Neural progenitor cell (in vitro differentiated cells): ENCODE data around the gene INTS11. TPM values are rescaled to one million over a fixed set of nuclear protein-coding genes. Genes with fewer than 3 reads are reported as not detected.

ENCODE experiments used
- DNase-seq: peaks from one replicate; pipeline ENCODE4 v3.0.0-alpha.2; 2016; ENCODE audit warnings: low spot score
- H2AFZ ChIP-seq: fragments of 200-600 bp; sonication (generic); replicated peaks from 2 replicates; pipeline ENCODE4 v1.6.1; 2016; ENCODE audit warnings: antibody characterized with exemption
- H3F3A ChIP-seq: fragments of 200-600 bp; sonication (generic); 2 replicates; pipeline ENCODE4 v1.6.1; 2016; ENCODE audit warnings: antibody characterized with exemption, low read depth
- H3K27ac ChIP-seq: fragments of 200-600 bp; sonication (generic); 2 replicates; pipeline ENCODE4 v1.5.1; 2016; ENCODE audit warnings: mild to moderate bottlenecking
- H3K27me3 ChIP-seq: fragments of 200-600 bp; sonication (generic); 2 replicates; pipeline ENCODE4 v1.6.1; 2016; ENCODE audit warnings: mild to moderate bottlenecking, moderate library complexity
- H3K36me3 ChIP-seq: fragments of 200-600 bp; sonication (generic); 2 replicates; pipeline ENCODE4 v1.5.1; 2016
- H3K4me1 ChIP-seq: fragments of 200-600 bp; sonication (generic); 2 replicates; pipeline ENCODE4 v1.6.1; 2016; ENCODE audit warnings: mixed run types
- H3K4me2 ChIP-seq: fragments of 200-600 bp; sonication (generic); 2 replicates; pipeline ENCODE4 v1.6.1; 2016
- H3K4me3 ChIP-seq: fragments of 200-600 bp; sonication (generic); 2 replicates; pipeline ENCODE4 v1.5.1; 2016
- H3K79me2 ChIP-seq: fragments of 200-600 bp; sonication (generic); 2 replicates; pipeline ENCODE4 v1.6.1; 2016; ENCODE audit warnings: low read depth
- H3K9ac ChIP-seq: fragments of 200-600 bp; sonication (generic); 2 replicates; pipeline ENCODE4 v1.6.1; 2016
- H3K9me3 ChIP-seq: fragments of 200-600 bp; sonication (generic); 2 replicates; pipeline ENCODE4 v1.5.1; 2016; ENCODE audit warnings: low read depth
- H4K20me1 ChIP-seq: fragments of 200-600 bp; sonication (generic); 2 replicates; pipeline ENCODE4 v1.6.1; 2016; ENCODE audit warnings: low read depth
- H3K27ac Mint-ChIP-seq: 3 replicates; pipeline ENCODE4 v1.8.0; 2021; ENCODE audit warnings: mixed read lengths
- H3K27me3 Mint-ChIP-seq: 2 replicates; pipeline ENCODE4 v1.8.0; 2022; ENCODE audit warnings: low read depth, mild to moderate bottlenecking, inconsistent platforms, moderate library complexity, mixed read lengths; ENCODE audit not compliant: insufficient read depth
- H3K36me3 Mint-ChIP-seq: 3 replicates; pipeline ENCODE4 v1.8.0; 2021; ENCODE audit warnings: mixed read lengths
- H3K4me1 Mint-ChIP-seq: 3 replicates; pipeline ENCODE4 v1.8.0; 2021; ENCODE audit warnings: mixed read lengths
- H3K4me3 Mint-ChIP-seq: 3 replicates; pipeline ENCODE4 v1.8.0; 2021; ENCODE audit warnings: mild to moderate bottlenecking, moderate library complexity, mixed read lengths
- H3K9me3 Mint-ChIP-seq: 3 replicates; pipeline ENCODE4 v1.8.0; 2020; ENCODE audit warnings: mixed read lengths
- CTCF ChIP-seq: fragments of 200-600 bp; sonication (generic); IDR thresholded peaks from 2 replicates; pipeline ENCODE4 v1.5.1; 2017; ENCODE audit warnings: antibody characterized with exemption, mild to moderate bottlenecking
- EZH2 ChIP-seq: fragments of 200-600 bp; sonication (generic); IDR thresholded peaks from 2 replicates; pipeline ENCODE4 v1.6.1; 2017; ENCODE audit warnings: antibody characterized with exemption, mild to moderate bottlenecking, moderate library complexity
- EZH2phosphoT487 ChIP-seq: fragments of 200-600 bp; sonication (generic); IDR thresholded peaks from 2 replicates; pipeline ENCODE4 v1.6.1; 2017; ENCODE audit warnings: antibody characterized with exemption
- total RNA-seq: library from RNA; depleted of rRNA; stranded (reverse); fragments of >200 nt; gene quantifications from 2 replicates; pipeline ENCODE4 v1.2.3, GENCODE V29; 2015; ENCODE audit warnings: low replicate concordance

INTS11 gene
- total RNA-seq, 1 donor from 2014 or later: 62.4 TPM

- DNase-seq: no peak
- Histone ChIP-seq H3K9ac (no peak overlapping the region), H3K79me2 (no peaks in the 10 kb centered on the region), H3K9me3 (no peaks in the 10 kb centered on the region), H4K20me1 (no peaks in the 10 kb centered on the region), H3K27me3 (no peaks in the 10 kb centered on the region), H3K4me2 (no peak overlapping the region), H3F3A (peaks cover 10% of the 10 kb centered on the region), H3K27ac (no peak overlapping the region), H3K4me3 (no peak overlapping the region), H3K36me3 (no peaks in the 10 kb centered on the region), H3K4me1 (no peaks in the 10 kb centered on the region), H2AFZ (no peak overlapping the region)
- H3K4me3 Mint-ChIP-seq: no peak overlapping the region
- no peaks in the 10 kb centered on the region for H3K9me3 Mint-ChIP-seq
- H3K4me1 Mint-ChIP-seq: peaks cover 11% of the 10 kb centered on the region
- no peaks in the 10 kb centered on the region for H3K36me3 Mint-ChIP-seq
- H3K27me3 Mint-ChIP-seq: peaks cover 5% of the 10 kb centered on the region
- no peak for TF ChIP-seq EZH2
- no peak for TF ChIP-seq EZH2phosphoT487
- no peak for TF ChIP-seq CTCF
- H3K27ac Mint-ChIP-seq: no peak overlapping the region
Measured at GRCh38 chr1:1285611-1286311, 38.7 kb downstream of the INTS11 start.

GRCh38 chr1:1285102-1285571 lies 39.3 kb downstream of the INTS11 start:
- no peak overlapping the region for H3K27ac ChIP-seq
- H3K36me3 Mint-ChIP-seq: no peaks in the 10 kb centered on the region
- H3K36me3 ChIP-seq: no peaks in the 10 kb centered on the region
- no peak overlapping the region for H3K4me2 ChIP-seq
- H3K4me3 Mint-ChIP-seq: no peak overlapping the region
- peaks cover 10% of the 10 kb centered on the region for H3F3A ChIP-seq
- peaks cover 5% of the 10 kb centered on the region for H3K27me3 Mint-ChIP-seq
- H2AFZ ChIP-seq: no peak overlapping the region
- no peak overlapping the region for H3K9ac ChIP-seq
- H4K20me1 ChIP-seq: no peaks in the 10 kb centered on the region
- no peak for DNase-seq
- H3K4me3 ChIP-seq: no peak overlapping the region
- H3K27ac Mint-ChIP-seq: no peak overlapping the region
- H3K4me1 Mint-ChIP-seq: peaks cover 11% of the 10 kb centered on the region
- H3K9me3 ChIP-seq: no peaks in the 10 kb centered on the region
- no peaks in the 10 kb centered on the region for H3K27me3 ChIP-seq
- H3K79me2 ChIP-seq: no peaks in the 10 kb centered on the region
- TF ChIP-seq EZH2 (no peak), CTCF (no peak), EZH2phosphoT487 (no peak)
- H3K4me1 ChIP-seq: no peaks in the 10 kb centered on the region
- no peaks in the 10 kb centered on the region for H3K9me3 Mint-ChIP-seq

GRCh38 chr1:1284221-1285101 lies 40.0 kb downstream of the INTS11 start:
- H3K9me3 ChIP-seq: no peaks in the 10 kb centered on the region
- no peaks in the 10 kb centered on the region for H3K4me1 ChIP-seq
- no peak overlapping the region for H3K27ac ChIP-seq
- no peak overlapping the region for H3K9ac ChIP-seq
- Mint-ChIP-seq H3K27me3 (peaks cover 5% of the 10 kb centered on the region), H3K4me3 (no peak overlapping the region), H3K9me3 (no peaks in the 10 kb centered on the region), H3K4me1 (peaks cover 11% of the 10 kb centered on the region), H3K36me3 (no peaks in the 10 kb centered on the region), H3K27ac (no peak overlapping the region)
- H3K79me2 ChIP-seq: no peaks in the 10 kb centered on the region
- no peaks in the 10 kb centered on the region for H4K20me1 ChIP-seq
- H3K27me3 ChIP-seq: no peaks in the 10 kb centered on the region
- no peak overlapping the region for H3K4me2 ChIP-seq
- no peaks in the 10 kb centered on the region for H3K36me3 ChIP-seq
- H3F3A ChIP-seq: peaks cover 10% of the 10 kb centered on the region
- H2AFZ ChIP-seq: no peak overlapping the region
- no peak overlapping the region for H3K4me3 ChIP-seq
- peak; percentile 38 for DNase-seq
- TF ChIP-seq CTCF: no peak
- no peak for TF ChIP-seq EZH2
- TF ChIP-seq EZH2phosphoT487: no peak
